Right cardiac atrium (tissue), 5 donors: Measurements from ENCODE around the gene SLBP. TPM values are rescaled to one million over a fixed set of nuclear protein-coding genes. Genes with fewer than 3 reads are reported as not detected.

Experiments used
- ATAC-seq, 2 donors: fragments of 200-7000 bp; cut with Tn5 transposase; one replicate each; pipeline versions ENCODE4 v1.8.0 to v1.9.1; 2020; ENCODE audit warnings: moderate library complexity in 2 of 2, mild to moderate bottlenecking in 1 of 2
- DNase-seq, 3 donors: peaks; one replicate each; pipeline ENCODE4 v3.0.0-alpha.2; 2020
- H3K27ac ChIP-seq: one replicate; pipeline ENCODE4 v1.5.1; 2013; ENCODE audit warnings: mild to moderate bottlenecking, low read length, control low read depth, moderate library complexity
- H3K27me3 ChIP-seq: one replicate; pipeline ENCODE4 v1.6.1; 2013; ENCODE audit not compliant: control insufficient read depth, insufficient read depth
- H3K4me1 ChIP-seq: one replicate; pipeline ENCODE4 v1.6.1; 2013; ENCODE audit warnings: low read length; ENCODE audit not compliant: control insufficient read depth, insufficient read depth
- H3K4me3 ChIP-seq: one replicate; pipeline ENCODE4 v1.5.1; 2013; ENCODE audit warnings: low read length, control low read depth
- H3K9me3 ChIP-seq: one replicate; pipeline ENCODE4 v1.6.1; 2013; ENCODE audit warnings: low read length; ENCODE audit not compliant: control insufficient read depth
- WGBS: extraction: QIAGEN DNeasy Blood & Tissue Kit; methylation state at CpG from one replicate; pipeline ENCODE4 v1.1.7; 2013; 5-methylcytosine and 5-hydroxymethylcytosine counted together
- intact Hi-C, 4 donors: fragments of 100-400 bp; cut with DNase I; formaldehyde crosslinking; loops; one replicate each; pipeline versions ENCODE4 v1.11.0 to v1.14.0; 2022 to 2023
- polyA plus RNA-seq: library from polyadenylated mRNA; stranded (reverse); fragments of 200-250 nt; gene quantifications from one replicate; pipeline ENCODE4 v1.2.3, GENCODE V29; 2013
- total RNA-seq, 4 donors: library from RNA; stranded (reverse); fragmentation: NEBNext Ultra II Directional; extraction: Animal tissue kit (Norgen Biotek cat#: 25700); gene quantifications; one replicate each; pipeline ENCODE4 v1.2.1, GENCODE V29; 2021
- donor health status: healthy with polysubstance abuse.
- donor health status: DM: no; HTN: yes; CAD: no.
- donor health status: DM: no; HTN: no; CAD: no.
- donor health status: DM: no; HTN: yes; CAD: no; lungs with severe emphysema.
- donor health status: DM: yes; HTN: yes; CAD: no.

Gene SLBP
- total and polyA plus RNA-seq, 5 donors, result 12.2 to 16.1 (median 14.1) TPM

DNA sequence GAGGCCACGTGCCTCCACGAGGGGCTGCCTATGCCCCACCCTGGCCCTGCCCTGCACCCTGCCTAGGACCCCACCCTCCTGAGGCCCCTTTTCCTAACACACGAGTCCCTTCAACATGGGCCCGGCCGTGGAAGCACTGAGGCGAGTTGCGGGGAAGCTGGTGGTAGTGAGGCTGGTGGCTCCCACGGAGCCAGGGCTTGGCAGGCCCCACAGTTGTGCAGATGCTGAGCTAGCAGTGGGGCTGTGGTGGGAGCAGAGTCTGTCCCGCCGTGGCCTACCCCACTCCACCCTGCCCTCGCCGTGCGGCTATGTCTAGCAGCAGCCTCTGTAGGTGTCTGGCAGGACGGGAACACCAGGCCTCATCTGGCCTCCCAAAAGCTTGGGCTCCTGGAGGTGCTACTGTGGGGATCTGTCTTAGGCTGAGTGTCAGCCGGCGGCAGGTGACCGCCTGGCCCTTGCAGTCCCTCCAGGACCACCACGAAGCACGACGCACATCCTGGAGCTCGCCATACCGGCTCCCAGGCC lies 28.0 kb upstream of the SLBP start:
- intact Hi-C loops, result loop anchor here in 1 of 4 donors (5.0 kb wide), 1 partner anchor 72 kb away; no protein-coding TSS in a partner anchor
- no peak overlapping the region for H3K4me3 ChIP-seq
- no peaks in the 10 kb centered on the region for H3K9me3 ChIP-seq
- ATAC-seq, result no peak
- no peak overlapping the region for H3K27ac ChIP-seq
- H3K27me3 ChIP-seq, result no peaks in the 10 kb centered on the region
- no peaks in the 10 kb centered on the region for H3K4me1 ChIP-seq
- WGBS, result 94% methylated on average over 22 of the region's 22 CpGs
- no peak for DNase-seq

- Histone ChIP-seq H3K27ac (no peak overlapping the region), H3K9me3 (no peaks in the 10 kb centered on the region), H3K27me3 (no peaks in the 10 kb centered on the region), H3K4me3 (no peak overlapping the region), H3K4me1 (no peaks in the 10 kb centered on the region)
- intact Hi-C loops, result no loop called here
- no peak for DNase-seq
- ATAC-seq, result no peak
- WGBS, result 95% methylated on average over 9 of the region's 9 CpGs
Observed at GRCh38 chr4:1739358-1739757, 27.2 kb upstream of the SLBP start.

DNA sequence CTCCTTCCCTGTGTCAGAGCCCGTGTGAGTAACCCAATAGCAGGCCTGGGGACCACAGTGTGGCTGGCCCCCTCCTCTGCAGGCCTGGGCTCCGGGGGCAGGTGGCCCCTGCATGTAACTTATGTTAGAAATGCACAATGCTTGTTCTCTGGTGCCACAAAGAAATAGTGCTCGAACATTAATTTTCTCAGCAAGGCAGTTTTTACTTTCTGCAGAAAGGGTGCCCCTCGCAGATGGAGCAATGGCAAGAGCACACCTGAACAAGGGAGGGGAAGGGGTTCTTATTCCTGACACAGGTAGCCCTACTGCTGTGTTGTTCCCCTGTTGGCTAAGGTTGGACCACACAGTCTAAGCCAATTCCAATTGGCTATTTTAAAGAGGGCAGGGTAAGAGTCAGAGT lies 26.3 kb upstream of the SLBP start:
- no peak for DNase-seq
- Histone ChIP-seq H3K4me1 (no peaks in the 10 kb centered on the region), H3K27me3 (no peaks in the 10 kb centered on the region), H3K4me3 (no peak overlapping the region), H3K27ac (no peak overlapping the region), H3K9me3 (no peaks in the 10 kb centered on the region)
- intact Hi-C loops, result no loop called here
- ATAC-seq, result peak in 1 of 2 donors; percentile 14
- 99% methylated on average over 4 of the region's 4 CpGs for WGBS

- Histone ChIP-seq H3K4me1 (no peaks in the 10 kb centered on the region), H3K27ac (no peak overlapping the region), H3K27me3 (no peaks in the 10 kb centered on the region), H3K4me3 (no peak overlapping the region), H3K9me3 (no peaks in the 10 kb centered on the region)
- DNase-seq (no peak), ATAC-seq (peak in 1 of 2 donors; percentile 17)
- 98% methylated on average over 15 of the region's 15 CpGs for WGBS
- intact Hi-C loops, result no loop called here
Observed at GRCh38 chr4:1737666-1738065, 25.5 kb upstream of the SLBP start.

GRCh38 chr4:1736812-1737211 lies 24.7 kb upstream of the SLBP start:
- H3K27ac ChIP-seq, result no peak overlapping the region
- no peaks in the 10 kb centered on the region for H3K4me1 ChIP-seq
- ATAC-seq, result no peak
- intact Hi-C loops, result no loop called here
- H3K4me3 ChIP-seq, result no peak overlapping the region
- DNase-seq, result no peak
- no peaks in the 10 kb centered on the region for H3K9me3 ChIP-seq
- WGBS, result 94% methylated on average over 13 of the region's 13 CpGs
- no peaks in the 10 kb centered on the region for H3K27me3 ChIP-seq

- 90% methylated on average over 20 of the region's 20 CpGs for WGBS
- Histone ChIP-seq H3K9me3 (no peaks in the 10 kb centered on the region), H3K27me3 (no peaks in the 10 kb centered on the region), H3K27ac (no peak overlapping the region), H3K4me1 (no peaks in the 10 kb centered on the region), H3K4me3 (no peak overlapping the region)
- DNase-seq (no peak), ATAC-seq (peak in 1 of 2 donors; percentile 13)
- intact Hi-C loops, result no loop called here
Observed at GRCh38 chr4:1735215-1735614, 23.1 kb upstream of the SLBP start.

- DNase-seq (peak in 1 of 3 donors; percentile 13), ATAC-seq (no peak)
- H3K4me1 ChIP-seq, result no peaks in the 10 kb centered on the region
- no peaks in the 10 kb centered on the region for H3K9me3 ChIP-seq
- no peak overlapping the region for H3K27ac ChIP-seq
- no peaks in the 10 kb centered on the region for H3K27me3 ChIP-seq
- H3K4me3 ChIP-seq, result no peak overlapping the region
- 95% methylated on average over 10 of the region's 10 CpGs for WGBS
- intact Hi-C loops, result no loop called here
Observed at GRCh38 chr4:1732911-1733310, 20.8 kb upstream of the SLBP start.

DNA sequence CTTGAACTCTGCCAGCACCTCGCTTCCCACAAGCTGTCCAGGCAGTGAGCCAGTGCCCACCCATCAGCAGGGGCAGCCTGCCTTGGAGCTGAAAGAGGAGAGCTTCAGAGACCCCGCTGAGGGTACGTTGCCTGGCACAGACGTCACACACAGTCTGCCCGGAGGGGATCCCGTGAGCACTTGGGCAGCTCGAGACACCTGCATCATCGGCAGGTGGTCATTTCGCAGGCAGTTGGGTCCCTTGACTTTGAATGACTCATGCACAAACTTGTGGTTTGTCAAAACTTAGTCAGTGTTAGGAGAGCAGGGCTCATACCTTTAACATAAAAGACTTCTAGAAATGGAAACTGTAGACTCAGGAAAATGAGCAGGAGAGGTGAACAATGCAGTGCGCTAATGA lies 19.1 kb upstream of the SLBP start:
- no peak overlapping the region for H3K4me3 ChIP-seq
- H3K27me3 ChIP-seq, result no peaks in the 10 kb centered on the region
- 96% methylated on average over 10 of the region's 10 CpGs for WGBS
- H3K4me1 ChIP-seq, result no peaks in the 10 kb centered on the region
- intact Hi-C loops, result no loop called here
- peak; percentile 6 to 45 (median 36) for DNase-seq
- no peak overlapping the region for H3K27ac ChIP-seq
- H3K9me3 ChIP-seq, result no peaks in the 10 kb centered on the region
- ATAC-seq, result no peak

- DNase-seq (peak in 2 of 3 donors; percentile 7 to 25), ATAC-seq (no peak)
- H3K27ac ChIP-seq, result no peak overlapping the region
- H3K27me3 ChIP-seq, result no peaks in the 10 kb centered on the region
- H3K4me1 ChIP-seq, result no peaks in the 10 kb centered on the region
- no peak overlapping the region for H3K4me3 ChIP-seq
- no peaks in the 10 kb centered on the region for H3K9me3 ChIP-seq
- 94% methylated on average over 16 of the region's 16 CpGs for WGBS
- intact Hi-C loops, result no loop called here
Observed at GRCh38 chr4:1730532-1731135, 18.5 kb upstream of the SLBP start.

GRCh38 chr4:1728061-1728980 lies 16.2 kb upstream of the SLBP start:
- no peaks in the 10 kb centered on the region for H3K27me3 ChIP-seq
- H3K4me3 ChIP-seq, result no peak overlapping the region
- H3K4me1 ChIP-seq, result no peaks in the 10 kb centered on the region
- peak in 1 of 2 donors; percentile 1 for ATAC-seq
- H3K9me3 ChIP-seq, result no peaks in the 10 kb centered on the region
- DNase-seq, result peak in 2 of 3 donors; percentile 49 to 60
- WGBS, result 81% methylated on average over 31 of the region's 31 CpGs
- intact Hi-C loops, result loop anchor here in 3 of 4 donors (5.0 to 10.0 kb wide), 2 partner anchors 36 to 374 kb away; no protein-coding TSS in a partner anchor
- peak overlapping the region; percentile 53 for H3K27ac ChIP-seq
